GM21723 (cell line): ENCODE data around the gene USP13.

Experiments
- ATAC-seq: cut with Tn5 transposase; IDR thresholded peaks from one replicate; pipeline ENCODE4 v1.9.1; 2021; ENCODE audit warnings: mild to moderate bottlenecking, moderate library complexity; ENCODE audit not compliant: unreplicated experiment

The USP13 gene

DNA sequence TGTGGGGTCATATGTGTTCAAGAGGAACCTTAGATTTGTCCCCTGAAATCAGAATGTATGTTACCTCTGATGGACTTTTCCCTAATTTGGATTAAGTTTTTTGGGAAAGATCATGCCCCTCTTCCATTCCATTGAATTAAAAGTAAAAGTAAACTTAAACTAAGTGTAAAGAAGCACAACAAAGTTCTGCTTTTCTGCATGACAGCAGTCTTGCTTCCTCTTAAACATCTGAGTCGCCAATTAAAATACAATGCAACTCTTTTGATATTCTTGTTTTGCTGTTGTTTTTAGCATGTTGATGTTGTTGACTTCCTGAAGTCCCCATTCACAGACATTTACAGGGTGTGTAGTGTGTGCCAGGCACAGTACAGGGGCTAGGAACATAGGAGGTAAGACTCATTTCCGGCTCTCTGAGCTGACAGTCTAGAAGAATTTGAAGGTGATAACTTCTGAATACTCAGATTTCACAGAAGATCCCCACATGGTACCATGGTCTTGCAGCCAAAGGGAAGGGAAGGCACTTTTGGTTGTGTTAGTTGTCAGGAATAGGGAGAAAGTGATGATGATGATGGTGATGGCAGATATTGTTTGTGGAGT is 45.0 kb downstream of the USP13 start:
- ATAC-seq = no peak

DNA sequence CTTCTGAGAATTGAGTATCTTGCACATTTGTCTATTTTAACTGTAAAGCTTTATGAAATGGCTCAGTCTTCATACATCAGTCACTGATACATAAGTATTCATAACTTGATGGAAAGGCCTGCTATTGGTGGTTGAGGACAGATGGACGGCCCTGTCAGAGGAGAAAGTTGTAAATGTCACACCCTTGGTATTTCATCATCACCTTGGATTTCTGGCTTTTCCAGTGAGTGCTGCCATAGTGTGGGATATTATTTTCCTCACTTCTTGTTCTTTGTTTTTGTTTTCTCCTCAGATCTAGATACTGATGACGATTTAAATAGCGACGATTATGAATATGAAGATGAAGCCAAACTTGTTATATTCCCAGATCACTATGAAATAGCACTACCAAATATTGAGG is 47.9 kb downstream of the USP13 start:
- no peak for ATAC-seq

DNA sequence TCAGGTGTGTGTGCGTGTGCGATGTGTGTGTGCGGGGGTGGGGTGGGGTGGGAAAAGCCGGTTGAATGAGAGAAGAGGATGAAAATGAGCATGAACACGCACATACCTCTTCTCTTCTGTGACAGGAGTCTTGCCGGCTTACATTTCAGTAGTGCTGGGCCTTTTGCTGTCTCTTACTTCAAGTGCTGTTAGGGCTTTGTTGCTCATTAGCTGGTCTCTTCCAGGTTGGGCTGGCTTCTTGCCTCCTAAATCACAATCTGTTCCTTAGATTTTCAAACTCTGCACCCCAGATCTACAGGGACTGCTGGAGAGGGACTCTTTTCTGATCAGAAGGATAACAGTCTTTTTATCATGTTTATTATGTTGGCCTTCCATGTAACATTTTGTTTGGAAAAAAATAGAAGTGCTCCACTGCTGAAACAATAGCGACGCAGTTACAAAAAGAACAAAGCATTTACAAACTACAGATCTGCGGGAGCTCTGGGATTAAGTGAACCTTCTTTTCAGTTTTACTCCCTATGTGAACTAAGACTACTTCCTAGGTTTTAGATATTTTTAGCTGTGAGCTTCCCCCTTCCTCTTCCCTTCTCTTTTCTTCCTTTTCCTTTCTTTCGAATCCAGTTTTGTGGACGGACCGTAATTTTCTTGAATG is 48.5 kb downstream of the USP13 start:
- no peak for ATAC-seq

DNA sequence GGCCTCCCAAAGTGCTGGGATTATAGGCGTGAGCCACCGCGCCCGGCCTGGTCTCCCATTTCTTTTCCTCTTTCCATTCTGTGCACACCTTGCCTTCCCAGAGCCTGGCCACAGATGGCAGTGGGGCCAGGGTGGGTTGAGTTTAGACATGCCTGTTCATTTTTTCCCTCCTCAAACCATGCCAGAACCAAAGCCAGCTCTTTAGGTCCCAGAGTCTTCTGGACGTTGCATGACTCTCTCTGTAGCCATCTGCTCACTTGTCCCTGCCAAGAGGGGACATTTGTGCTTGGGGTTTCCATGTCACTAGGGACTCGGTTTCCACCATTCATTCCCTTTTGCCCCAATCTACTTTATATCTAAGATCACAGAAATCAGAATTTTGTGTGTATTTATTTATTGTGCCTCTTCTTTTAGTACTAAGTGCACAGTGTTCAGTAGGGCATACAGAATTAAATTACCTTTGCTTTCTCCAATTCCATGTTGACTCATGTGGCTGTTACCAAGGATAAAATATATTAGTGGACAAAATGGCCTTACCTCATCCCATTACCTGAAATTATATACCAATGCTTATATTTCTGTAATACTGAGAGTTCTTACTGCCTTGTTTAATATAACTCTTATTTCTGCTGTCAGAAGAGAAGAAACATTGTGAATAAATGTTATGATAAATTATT is 49.6 kb downstream of the USP13 start:
- ATAC-seq = no peak

DNA sequence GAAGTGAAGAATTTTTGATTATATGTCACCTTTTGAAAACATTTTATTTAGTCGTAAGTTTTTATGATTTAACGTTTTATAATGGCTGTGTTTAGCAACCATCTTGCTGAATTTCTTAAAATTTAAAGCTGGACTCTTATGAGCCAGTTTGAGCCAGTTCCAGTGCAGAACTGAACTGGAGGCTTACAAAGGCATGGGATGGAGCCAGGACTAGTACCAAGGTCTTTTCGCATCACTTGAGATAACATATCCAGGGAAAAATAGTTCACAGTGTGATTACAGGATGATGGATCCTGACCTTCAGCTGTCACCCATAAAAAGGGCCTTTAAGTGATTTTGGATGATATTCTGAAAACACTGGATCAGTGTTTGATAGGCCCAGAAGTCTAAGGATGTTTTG is 51.0 kb downstream of the USP13 start:
- ATAC-seq = no peak

DNA sequence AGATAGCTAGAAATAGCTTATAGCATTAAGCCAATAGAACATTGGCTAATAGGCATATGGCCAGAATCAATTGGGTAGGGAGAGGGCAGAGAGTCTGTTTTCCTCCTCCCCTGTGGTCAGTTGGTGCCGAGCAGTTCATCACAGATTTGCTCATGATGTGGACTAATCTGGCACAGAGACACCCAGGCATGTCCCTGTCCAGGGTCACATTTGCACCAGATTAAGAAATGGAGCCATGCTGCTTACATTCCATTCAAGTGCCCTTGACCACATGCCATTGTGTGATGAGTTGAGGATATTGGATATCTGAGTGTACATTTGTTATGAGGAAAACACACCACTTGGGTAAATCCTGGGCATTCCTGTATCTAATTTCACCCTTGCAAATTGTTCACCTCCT is 53.4 kb downstream of the USP13 start:
- ATAC-seq = no peak

DNA sequence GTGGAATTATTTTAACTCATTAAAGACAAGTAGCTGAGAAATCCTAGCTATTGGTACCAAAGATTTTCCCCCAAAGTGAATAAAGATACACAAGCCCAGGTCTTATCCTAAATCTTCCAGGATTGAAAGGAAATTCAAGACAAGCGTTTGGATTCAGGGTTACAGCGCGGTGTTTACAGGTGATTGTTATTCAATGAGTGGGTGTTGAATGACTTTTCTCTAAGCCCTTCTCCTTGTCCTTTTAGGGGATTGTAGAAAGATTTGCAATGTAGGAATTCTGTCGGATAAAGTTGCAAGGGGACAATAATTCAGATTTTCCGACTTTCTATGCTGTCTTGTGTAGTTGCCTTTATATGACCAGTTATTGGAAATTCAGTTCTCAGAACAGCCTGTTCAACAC is 57.2 kb downstream of the USP13 start:
- no peak for ATAC-seq

DNA sequence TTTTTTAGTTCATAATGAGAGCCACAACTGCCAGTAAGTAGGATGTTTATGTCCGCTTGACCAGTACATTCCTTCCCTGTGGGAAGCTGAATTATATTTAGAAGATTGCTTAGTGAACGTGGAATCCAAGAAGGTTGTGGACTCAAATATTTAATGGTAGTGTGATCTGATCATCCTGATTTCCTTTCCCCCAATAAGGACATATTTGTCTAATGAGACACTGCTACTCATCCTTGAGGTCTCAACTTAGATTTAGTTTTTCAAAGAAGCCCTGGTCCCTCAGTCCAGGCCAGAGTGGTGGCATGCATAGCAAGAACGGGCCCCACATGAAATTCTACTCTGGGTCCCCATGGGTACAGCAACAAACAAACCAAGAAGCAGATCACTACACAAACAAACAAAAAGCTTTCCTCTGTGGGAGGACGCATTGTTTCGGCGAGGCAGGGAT is 60.8 kb downstream of the USP13 start:
- no peak for ATAC-seq

DNA sequence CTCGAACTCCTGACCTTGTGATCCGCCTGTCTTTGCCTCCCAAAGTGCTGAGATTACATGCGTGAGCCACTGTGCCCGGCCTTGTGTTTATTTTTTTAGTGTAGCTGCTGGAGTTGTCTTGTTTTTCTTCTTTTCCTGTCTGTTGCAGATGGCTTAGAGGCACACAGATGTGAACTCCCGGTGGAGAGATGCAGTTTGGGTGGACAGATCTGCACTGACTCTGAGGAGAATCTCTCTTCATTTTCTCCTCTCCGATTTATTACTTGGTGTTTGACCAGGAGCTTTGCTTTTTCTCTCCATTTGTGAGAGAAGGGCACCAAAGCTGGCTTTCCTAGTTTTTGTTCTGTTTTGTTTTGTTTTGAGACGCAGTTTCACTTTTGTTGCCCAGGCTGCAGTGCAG is 62.7 kb downstream of the USP13 start:
- ATAC-seq = no peak

DNA sequence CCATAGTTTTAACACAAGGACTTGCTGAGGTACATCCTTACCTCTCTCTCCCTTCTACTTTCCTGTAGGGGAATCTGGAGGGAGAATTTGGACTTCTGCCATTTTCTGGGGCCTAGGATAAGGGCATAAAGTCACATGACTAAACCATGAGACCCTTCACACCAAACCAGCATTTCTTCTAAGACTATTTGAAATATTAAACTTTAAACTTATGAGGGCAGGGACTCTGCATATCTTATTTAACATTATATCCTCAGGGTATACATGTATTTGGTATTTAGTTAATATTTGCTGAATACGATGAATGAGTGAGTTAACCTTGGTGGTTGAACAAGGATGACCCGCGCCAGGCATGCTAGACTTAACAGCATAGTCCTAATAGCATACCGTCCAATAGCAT is 63.4 kb downstream of the USP13 start:
- no peak for ATAC-seq

DNA sequence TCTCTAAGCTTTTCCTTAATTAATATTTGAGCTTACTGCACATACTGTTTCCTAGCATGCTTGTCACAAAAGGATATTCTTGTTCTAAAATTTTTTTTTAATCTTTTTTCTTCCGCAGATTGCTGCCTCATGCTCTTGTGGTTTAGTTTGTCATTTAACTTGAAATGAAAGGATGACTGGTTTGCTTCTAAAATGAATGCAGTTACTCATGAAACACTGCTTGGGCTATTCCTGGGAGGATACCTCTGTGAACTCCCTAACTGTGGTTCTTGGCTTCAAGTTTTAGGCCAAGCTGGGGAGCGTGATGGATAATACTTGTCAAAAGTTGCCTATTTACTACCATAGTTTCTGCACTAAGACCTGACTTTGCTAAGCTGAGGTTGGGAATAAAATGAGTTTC is 64.0 kb downstream of the USP13 start:
- ATAC-seq = no peak

DNA sequence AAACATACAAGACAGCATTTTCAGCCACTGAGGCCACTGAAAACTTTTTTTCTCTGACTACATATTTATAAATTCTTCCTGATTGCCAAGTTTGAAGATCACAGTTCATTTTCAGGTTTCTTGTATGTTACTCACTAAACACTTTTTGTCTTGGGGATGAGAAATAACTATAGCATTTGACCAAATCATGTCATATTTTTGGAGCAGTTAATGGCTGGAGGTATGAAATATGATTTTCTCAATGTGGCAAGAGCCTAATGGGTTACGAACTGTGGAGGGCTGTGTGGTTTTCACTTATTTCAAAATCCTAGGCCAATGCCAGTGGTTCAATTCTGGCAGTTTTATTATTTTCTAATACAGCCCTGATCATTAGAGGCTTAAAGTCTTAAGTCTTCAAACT is 64.4 kb downstream of the USP13 start:
- no peak for ATAC-seq

DNA sequence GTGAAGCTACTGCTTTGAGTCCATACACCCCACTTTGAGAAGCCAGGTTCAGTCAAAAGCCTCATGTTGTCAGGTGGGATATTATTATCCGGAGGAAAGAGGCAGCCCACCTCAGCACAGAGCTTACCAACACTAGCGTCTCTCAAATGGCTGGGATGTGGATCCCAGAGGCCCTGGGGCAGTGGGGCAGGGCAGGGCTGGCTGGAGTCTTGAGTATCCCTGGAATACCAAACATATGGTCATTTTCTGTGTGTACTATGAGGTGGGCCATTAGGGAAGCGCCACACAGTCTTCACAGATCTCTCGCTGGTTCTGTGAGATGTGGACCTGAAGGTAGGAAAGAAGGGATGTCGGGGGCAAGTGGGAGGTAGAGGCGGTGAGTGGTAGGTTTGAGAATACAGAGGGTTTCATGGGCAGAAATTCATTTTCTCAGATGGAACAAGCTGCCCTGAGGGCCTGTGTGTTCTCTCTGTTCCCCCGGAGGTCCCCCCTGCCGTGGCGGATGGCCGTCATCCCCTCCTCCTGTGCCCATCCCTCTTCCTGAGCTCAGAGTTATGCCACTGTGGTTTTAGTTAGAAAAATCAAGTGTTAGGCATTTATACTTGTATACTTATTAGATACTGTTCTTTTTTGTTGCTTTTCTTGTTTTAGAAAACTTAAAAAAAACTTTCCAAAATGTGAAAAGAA is 66.4 kb downstream of the USP13 start:
- no peak for ATAC-seq

DNA sequence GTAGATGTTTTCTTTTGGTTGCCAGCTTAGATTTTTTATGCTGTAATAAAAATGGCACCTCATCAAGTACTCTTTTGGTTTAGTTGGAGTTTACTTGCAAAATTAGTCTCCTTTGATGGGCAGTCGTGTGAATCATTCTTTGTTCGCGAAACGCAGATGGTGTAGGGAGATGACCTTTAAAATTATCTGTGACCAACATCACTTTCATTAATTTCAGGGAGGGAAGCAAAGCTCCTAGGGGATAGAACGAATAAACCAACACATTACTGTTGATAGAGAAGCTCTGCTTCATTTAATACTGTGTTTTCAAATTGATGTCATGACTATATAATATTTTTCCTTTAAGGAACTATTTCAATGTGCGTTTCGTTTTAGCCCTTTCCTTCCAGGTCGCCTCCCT is 67.4 kb downstream of the USP13 start:
- ATAC-seq = no peak

DNA sequence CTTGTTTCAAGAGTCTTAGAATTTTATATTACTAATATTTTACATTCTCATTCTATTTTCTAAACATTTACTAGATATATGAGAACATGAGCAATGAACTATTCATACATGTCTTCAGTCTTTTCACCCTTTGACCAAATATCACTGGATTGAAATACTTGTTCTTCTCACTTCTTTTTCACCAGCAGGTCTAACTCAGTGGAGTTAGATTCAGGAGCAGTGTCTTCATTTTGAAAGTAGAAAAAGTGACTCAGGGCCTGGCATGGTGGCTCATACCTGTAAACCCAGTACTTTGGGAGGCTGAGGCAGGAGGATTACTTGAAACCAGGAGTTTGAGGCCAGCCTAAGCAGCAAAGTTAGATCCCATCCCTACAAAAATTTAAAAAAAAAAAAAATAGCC is 70.8 kb downstream of the USP13 start:
- no peak for ATAC-seq

DNA sequence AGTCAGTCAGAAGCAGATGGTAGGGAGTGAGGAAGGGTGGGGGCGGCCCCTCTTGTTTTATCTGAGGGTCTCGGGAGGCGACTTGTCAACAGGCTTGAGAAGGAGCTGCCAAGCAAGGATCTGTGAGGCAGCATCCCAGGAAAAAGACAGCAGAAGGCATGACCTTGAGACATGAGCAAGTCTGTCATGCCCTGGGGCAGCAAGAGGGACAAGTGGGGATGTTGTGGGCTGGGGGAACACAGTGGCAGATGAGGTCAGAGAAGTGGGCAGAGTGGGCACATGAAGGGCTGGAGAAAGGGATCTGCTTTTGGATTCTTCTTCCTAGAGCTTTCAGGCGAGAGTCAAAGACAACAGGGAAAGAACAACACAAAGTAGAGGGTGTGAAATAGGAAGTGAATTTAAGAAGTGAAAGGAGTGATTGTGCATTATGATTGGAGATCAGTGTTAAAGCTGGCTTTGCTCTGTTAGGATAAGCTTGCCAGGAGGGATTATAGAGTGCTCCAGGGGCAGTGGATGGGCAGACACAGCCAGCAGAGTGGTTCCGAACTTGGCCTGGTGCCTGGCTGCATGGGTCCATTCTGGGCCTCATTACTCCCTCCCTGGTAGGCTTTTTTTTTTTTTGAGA is 73.3 kb downstream of the USP13 start:
- ATAC-seq = no peak

DNA sequence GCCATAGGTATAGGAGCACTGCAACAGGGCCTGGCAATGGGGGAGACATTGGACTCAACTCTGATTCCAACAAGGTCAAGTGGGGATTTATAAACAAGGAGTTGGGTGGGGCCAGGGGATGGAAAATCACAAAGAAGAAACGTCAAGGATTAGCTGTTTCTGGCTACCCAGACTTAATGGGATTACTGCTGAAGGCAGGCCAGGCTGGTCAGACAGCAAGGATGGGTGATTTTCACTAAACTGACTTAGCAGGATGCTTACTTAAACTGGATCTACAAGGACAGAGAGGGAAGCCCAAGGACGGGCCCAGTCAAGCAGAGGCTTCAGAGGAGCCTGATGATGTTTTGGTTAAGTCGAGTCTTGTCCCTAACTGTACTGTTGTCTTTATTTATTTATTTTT is 76.2 kb downstream of the USP13 start:
- ATAC-seq = no peak

DNA sequence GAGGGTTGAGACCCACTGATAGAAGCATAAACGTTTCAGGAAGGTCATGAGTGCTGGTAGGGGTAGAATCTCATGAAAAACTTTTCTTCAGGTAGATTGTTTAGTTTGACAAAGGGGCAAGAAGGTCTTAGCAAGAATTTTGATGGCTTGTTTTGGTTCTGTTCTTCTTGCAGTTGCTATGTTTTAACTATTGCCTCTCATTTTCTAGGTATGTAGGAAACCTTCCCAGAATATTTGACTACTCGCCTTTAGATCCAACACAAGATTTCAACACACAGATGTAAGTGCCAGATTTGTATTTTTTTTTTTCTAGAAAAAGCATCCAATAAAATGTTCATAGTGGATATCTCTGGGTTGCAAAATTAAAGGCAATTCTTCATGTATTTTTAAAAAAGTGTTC is 77.1 kb downstream of the USP13 start:
- ATAC-seq = no peak

DNA sequence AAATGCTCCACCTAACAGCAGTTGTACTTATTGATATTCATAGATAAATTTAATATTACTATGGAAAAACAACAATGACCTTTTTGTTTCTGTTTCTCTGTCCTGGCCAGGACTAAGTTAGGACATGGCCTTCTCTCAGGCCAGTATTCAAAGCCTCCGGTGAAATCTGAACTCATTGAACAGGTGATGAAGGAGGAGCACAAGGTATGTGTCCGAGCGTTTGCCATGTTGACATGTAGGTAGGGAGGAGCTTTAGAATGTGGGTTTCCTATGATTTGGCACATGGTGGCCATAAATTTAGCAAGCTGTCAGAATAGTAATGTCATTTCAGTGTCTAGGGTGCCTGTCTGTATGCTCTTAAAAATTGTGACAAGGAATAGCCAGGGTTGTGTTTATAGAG is 77.7 kb downstream of the USP13 start:
- ATAC-seq = no peak

DNA sequence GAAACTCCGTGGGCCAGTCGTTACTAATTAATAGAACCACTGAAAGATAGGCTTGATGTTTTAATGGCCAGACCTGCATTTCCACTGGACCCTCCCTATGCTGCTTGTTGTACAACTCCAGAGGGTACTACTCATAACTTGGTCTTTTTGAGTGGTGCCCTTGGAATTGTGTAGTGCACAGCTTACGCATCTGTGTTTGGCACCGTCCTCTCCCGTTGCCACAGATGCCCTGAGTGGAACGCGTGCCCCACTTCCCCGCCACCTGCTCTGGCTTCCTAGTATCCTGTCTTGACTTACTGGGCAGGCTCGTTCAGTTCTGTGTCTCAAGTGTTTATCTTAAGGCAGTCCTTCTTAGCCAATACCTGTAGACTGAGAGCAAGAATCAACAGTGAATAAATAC is 78.7 kb downstream of the USP13 start:
- no peak for ATAC-seq

DNA sequence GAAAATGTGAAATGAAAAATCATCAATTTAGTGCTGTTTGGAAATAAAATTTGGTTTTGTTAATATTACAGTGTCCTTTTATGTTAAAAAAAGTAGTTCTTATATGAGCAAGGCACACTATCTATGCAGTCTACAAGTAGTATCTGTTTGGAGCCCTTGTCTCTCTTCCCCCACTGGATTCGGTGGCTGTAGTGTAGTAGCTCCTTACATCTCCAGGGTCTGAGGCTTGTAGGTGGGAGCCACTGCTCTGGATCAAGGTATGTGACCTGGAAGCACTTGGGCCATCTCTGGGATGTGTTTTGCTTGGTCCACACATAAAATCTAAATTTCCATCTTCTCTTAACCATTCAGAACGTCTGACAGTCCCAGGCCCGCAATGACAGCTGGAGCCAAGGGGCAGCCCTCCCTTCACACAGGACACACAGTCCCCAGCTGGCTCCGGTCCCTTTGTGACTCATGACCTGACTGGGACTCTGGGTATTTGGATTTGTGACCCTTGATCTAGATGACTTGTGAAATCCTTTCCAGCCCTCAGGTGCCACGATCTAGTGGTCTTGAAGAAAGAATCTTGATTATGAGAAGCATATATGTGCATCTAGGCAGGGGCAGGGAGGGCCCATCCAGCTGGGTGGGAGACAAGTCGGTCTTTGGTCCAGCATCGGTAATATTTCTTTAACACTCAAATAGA is 80.0 kb downstream of the USP13 start:
- no peak for ATAC-seq
